Liver (tissue), 9 donors: ENCODE measurements around the gene MAP3K5. TPM values are rescaled to one million over a fixed set of nuclear protein-coding genes. Genes with fewer than 3 reads are reported as not detected.

Experiments
- DNase-seq: peaks from one replicate; pipeline ENCODE4 v3.0.0-alpha.2; 2017; ENCODE audit warnings: low spot score
- H3K27ac ChIP-seq, 2 donors: one replicate each; pipeline ENCODE4 v1.7.0; 2013; ENCODE audit warnings: inconsistent platforms in 2 of 2, low read length in 2 of 2, control low read depth in 1 of 2, low read depth in 1 of 2, mild to moderate bottlenecking in 1 of 2
- H3K27me3 ChIP-seq, 4 donors: one replicate each; pipeline versions ENCODE4 v1.6.1 to v1.7.0; 2013; ENCODE audit warnings: low read length in 3 of 4, inconsistent platforms in 1 of 4, mild to moderate bottlenecking in 1 of 4, moderate library complexity in 1 of 4; ENCODE audit not compliant: control insufficient read depth in 4 of 4, insufficient read depth in 4 of 4
- H3K36me3 ChIP-seq, 4 donors: one replicate each; pipeline versions ENCODE4 v1.6.1 to v1.7.0; 2013; ENCODE audit warnings: low read length in 3 of 4, mild to moderate bottlenecking in 3 of 4, low read depth in 1 of 4, moderate library complexity in 1 of 4; ENCODE audit not compliant: control insufficient read depth in 4 of 4, insufficient read depth in 3 of 4
- H3K4me1 ChIP-seq, 4 donors: one replicate each; pipeline versions ENCODE4 v1.6.1 to v1.7.0; 2013; ENCODE audit warnings: low read length in 3 of 4, mild to moderate bottlenecking in 3 of 4, moderate library complexity in 1 of 4; ENCODE audit not compliant: control insufficient read depth in 4 of 4, insufficient read depth in 4 of 4
- H3K4me3 ChIP-seq, 3 donors: one replicate each; pipeline versions ENCODE4 v1.6.1 to v1.7.0; 2013; ENCODE audit warnings: low read length in 3 of 3, control low read depth in 1 of 3, low read depth in 1 of 3, mild to moderate bottlenecking in 1 of 3
- H3K9ac ChIP-seq, 2 donors: one replicate each; pipeline ENCODE4 v1.7.0; 2013; ENCODE audit warnings: low read length in 2 of 2, mild to moderate bottlenecking in 2 of 2, moderate library complexity in 2 of 2, control low read depth in 1 of 2, low read depth in 1 of 2
- H3K9me3 ChIP-seq, 4 donors: one replicate each; pipeline versions ENCODE4 v1.6.1 to v1.7.0; 2013; ENCODE audit warnings: low read length in 3 of 4; ENCODE audit not compliant: control insufficient read depth in 4 of 4
- EGR1 ChIP-seq, 2 donors: IDR thresholded peaks; 2 replicates each; pipeline ENCODE4 v1.6.1; 2016 to 2018; ENCODE audit warnings: antibody characterized with exemption in 2 of 2, low read depth in 2 of 2
- FOXA1 ChIP-seq: IDR thresholded peaks from 2 replicates; pipeline ENCODE4 v1.6.1; 2016; ENCODE audit warnings: antibody characterized with exemption
- FOXA2 ChIP-seq: IDR thresholded peaks from 2 replicates; pipeline ENCODE4 v1.6.1; 2016; ENCODE audit warnings: antibody characterized with exemption
- GABPA ChIP-seq, 2 donors: IDR thresholded peaks in 1 of 2; conservative IDR thresholded peaks in 1 of 2; 2 replicates each; pipeline ENCODE4 v1.6.1; 2016; ENCODE audit warnings: antibody characterized with exemption in 2 of 2, mild to moderate bottlenecking in 1 of 2, moderate library complexity in 1 of 2
- HNF4A ChIP-seq, 2 donors: conservative IDR thresholded peaks; 2 replicates each; pipeline ENCODE4 v1.6.1; 2016; ENCODE audit warnings: antibody characterized with exemption in 2 of 2, mild to moderate bottlenecking in 2 of 2
- HNF4G ChIP-seq: IDR thresholded peaks from 2 replicates; pipeline ENCODE4 v1.6.1; 2016; ENCODE audit warnings: antibody characterized with exemption
- JUND ChIP-seq, 2 donors: IDR thresholded peaks; 2 replicates each; pipeline ENCODE4 v1.6.1; 2016; ENCODE audit warnings: antibody characterized with exemption in 2 of 2
- NR2F2 ChIP-seq: IDR thresholded peaks from 2 replicates; pipeline ENCODE4 v1.6.1; 2016; ENCODE audit warnings: antibody characterized with exemption
- RAD21 ChIP-seq, 2 donors: IDR thresholded peaks; 2 replicates each; pipeline ENCODE4 v1.6.1; 2016; ENCODE audit warnings: antibody characterized with exemption in 2 of 2, mild to moderate bottlenecking in 2 of 2
- RXRA ChIP-seq, 2 donors: IDR thresholded peaks; 2 replicates each; pipeline ENCODE4 v1.6.1; 2017 to 2018; ENCODE audit warnings: antibody characterized with exemption in 2 of 2, mild to moderate bottlenecking in 1 of 2
- SP1 ChIP-seq: IDR thresholded peaks from 2 replicates; pipeline ENCODE4 v1.6.1; 2018; ENCODE audit warnings: antibody characterized with exemption, mild to moderate bottlenecking
- TAF1 ChIP-seq: conservative IDR thresholded peaks from 2 replicates; pipeline ENCODE4 v1.6.1; 2016; ENCODE audit warnings: antibody characterized with exemption, mild to moderate bottlenecking
- YY1 ChIP-seq: IDR thresholded peaks from 2 replicates; pipeline ENCODE4 v1.6.1; 2016; ENCODE audit warnings: antibody characterized with exemption, mild to moderate bottlenecking
- WGBS: extraction: QIAGEN DNeasy Blood & Tissue Kit; methylation state at CpG from one replicate; pipeline ENCODE4 v1.1.7; 2013; 5-methylcytosine and 5-hydroxymethylcytosine counted together
- polyA plus RNA-seq, 2 donors: library from polyadenylated mRNA; stranded (reverse) in 1 of 2; unstranded in 1 of 2; fragments of 200-250 nt in 1 of 2; fragments of >200 nt in 1 of 2; fragmentation: Nextera tagmentation in 1 of 2; extraction: Ambion mirVana in 1 of 2; gene quantifications; one replicate each; pipeline versions ENCODE4 v1.2.1 to v1.2.3, GENCODE V29; 2013 to 2015
- total RNA-seq, 2 donors: library from RNA; depleted of rRNA; stranded (reverse); fragments of >200 nt; gene quantifications; one replicate each; pipeline ENCODE4 v1.2.3, GENCODE V29; 2014
- TF ChIP-seq, protein P1 (sequence below): IDR thresholded peaks from 2 replicates; pipeline ENCODE4 v1.6.1; 2016; ENCODE audit warnings: antibody characterized with exemption
- TF ChIP-seq, protein P2 (sequence below): IDR thresholded peaks from 2 replicates; pipeline ENCODE4 v1.6.1; 2016; ENCODE audit warnings: antibody characterized with exemption
- TF ChIP-seq, protein P3 (sequence below): IDR thresholded peaks from 2 replicates; pipeline ENCODE4 v1.6.1; 2016; ENCODE audit warnings: antibody characterized with exemption, mild to moderate bottlenecking
- TF ChIP-seq, protein P4 (sequence below): IDR thresholded peaks from 2 replicates; pipeline ENCODE4 v1.6.1; 2016; ENCODE audit warnings: antibody characterized with exemption
- TF ChIP-seq, protein P5 (sequence below): fragments of 150-350 bp; IDR thresholded peaks from 2 replicates; pipeline ENCODE4 v1.5.1; 2017; ENCODE audit warnings: improper control_type of control experiment, low read depth, low read length; ENCODE audit not compliant: missing input control
- donor health status: healthy.
- donor health status: healthy.
- donor health status: healthy.
- donor health status: healthy.
- donor health status: healthy.

MAP3K5 gene
- total and polyA plus RNA-seq, 4 donors, result 2.9 to 18.0 (median 5.5) TPM

GRCh38 chr6:136524339-136524935 is 267.8 kb downstream of the MAP3K5 start:
- Histone ChIP-seq H3K27ac (peak overlapping the region; percentile 33 to 39), H3K9ac (no peak overlapping the region), H3K4me3 (no peak overlapping the region), H3K9me3 (no peaks in the 10 kb centered on the region), H3K27me3 (no peaks in the 10 kb centered on the region), H3K36me3 (no peaks in the 10 kb centered on the region), H3K4me1 (peaks cover 0 to 17% (median 5%) of the 10 kb centered on the region in 4 donors)
- WGBS, result 25% methylated on average over 2 of the region's 2 CpGs
- no peak for DNase-seq
- TF ChIP-seq, protein P1, sequence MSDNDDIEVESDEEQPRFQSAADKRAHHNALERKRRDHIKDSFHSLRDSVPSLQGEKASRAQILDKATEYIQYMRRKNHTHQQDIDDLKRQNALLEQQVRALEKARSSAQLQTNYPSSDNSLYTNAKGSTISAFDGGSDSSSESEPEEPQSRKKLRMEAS, result no peak
- no peak for TF ChIP-seq TAF1
- TF ChIP-seq, protein P2, sequence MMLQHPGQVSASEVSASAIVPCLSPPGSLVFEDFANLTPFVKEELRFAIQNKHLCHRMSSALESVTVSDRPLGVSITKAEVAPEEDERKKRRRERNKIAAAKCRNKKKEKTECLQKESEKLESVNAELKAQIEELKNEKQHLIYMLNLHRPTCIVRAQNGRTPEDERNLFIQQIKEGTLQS, result no peak
- TF ChIP-seq EGR1 (IDR thresholded peaks at IDR 0.05; ENCODE audit: low read depth in 2 of 2), result no peak
- no peak for TF ChIP-seq FOXA1
- TF ChIP-seq HNF4A (conservative IDR thresholded peaks at IDR 0.05), result no peak
- TF ChIP-seq, protein P3, sequence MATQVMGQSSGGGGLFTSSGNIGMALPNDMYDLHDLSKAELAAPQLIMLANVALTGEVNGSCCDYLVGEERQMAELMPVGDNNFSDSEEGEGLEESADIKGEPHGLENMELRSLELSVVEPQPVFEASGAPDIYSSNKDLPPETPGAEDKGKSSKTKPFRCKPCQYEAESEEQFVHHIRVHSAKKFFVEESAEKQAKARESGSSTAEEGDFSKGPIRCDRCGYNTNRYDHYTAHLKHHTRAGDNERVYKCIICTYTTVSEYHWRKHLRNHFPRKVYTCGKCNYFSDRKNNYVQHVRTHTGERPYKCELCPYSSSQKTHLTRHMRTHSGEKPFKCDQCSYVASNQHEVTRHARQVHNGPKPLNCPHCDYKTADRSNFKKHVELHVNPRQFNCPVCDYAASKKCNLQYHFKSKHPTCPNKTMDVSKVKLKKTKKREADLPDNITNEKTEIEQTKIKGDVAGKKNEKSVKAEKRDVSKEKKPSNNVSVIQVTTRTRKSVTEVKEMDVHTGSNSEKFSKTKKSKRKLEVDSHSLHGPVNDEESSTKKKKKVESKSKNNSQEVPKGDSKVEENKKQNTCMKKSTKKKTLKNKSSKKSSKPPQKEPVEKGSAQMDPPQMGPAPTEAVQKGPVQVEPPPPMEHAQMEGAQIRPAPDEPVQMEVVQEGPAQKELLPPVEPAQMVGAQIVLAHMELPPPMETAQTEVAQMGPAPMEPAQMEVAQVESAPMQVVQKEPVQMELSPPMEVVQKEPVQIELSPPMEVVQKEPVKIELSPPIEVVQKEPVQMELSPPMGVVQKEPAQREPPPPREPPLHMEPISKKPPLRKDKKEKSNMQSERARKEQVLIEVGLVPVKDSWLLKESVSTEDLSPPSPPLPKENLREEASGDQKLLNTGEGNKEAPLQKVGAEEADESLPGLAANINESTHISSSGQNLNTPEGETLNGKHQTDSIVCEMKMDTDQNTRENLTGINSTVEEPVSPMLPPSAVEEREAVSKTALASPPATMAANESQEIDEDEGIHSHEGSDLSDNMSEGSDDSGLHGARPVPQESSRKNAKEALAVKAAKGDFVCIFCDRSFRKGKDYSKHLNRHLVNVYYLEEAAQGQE, result no peak
- TF ChIP-seq YY1, result no peak
- TF ChIP-seq FOXA2, result no peak
- TF ChIP-seq GABPA (IDR thresholded peaks at IDR 0.05 in 1 of 2, conservative IDR thresholded peaks at IDR 0.05 in 1 of 2), result no peak
- no peak for TF ChIP-seq NR2F2
- TF ChIP-seq RXRA (IDR thresholded peaks at IDR 0.05), result no peak
- no peak for TF ChIP-seq SP1
- TF ChIP-seq, protein P4, sequence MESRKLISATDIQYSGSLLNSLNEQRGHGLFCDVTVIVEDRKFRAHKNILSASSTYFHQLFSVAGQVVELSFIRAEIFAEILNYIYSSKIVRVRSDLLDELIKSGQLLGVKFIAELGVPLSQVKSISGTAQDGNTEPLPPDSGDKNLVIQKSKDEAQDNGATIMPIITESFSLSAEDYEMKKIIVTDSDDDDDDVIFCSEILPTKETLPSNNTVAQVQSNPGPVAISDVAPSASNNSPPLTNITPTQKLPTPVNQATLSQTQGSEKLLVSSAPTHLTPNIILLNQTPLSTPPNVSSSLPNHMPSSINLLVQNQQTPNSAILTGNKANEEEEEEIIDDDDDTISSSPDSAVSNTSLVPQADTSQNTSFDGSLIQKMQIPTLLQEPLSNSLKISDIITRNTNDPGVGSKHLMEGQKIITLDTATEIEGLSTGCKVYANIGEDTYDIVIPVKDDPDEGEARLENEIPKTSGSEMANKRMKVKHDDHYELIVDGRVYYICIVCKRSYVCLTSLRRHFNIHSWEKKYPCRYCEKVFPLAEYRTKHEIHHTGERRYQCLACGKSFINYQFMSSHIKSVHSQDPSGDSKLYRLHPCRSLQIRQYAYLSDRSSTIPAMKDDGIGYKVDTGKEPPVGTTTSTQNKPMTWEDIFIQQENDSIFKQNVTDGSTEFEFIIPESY, result no peak
- no peak for TF ChIP-seq JUND (IDR thresholded peaks at IDR 0.05)
- no peak for TF ChIP-seq RAD21 (IDR thresholded peaks at IDR 0.05)
- no peak for TF ChIP-seq HNF4G

- Histone ChIP-seq H3K4me3 (no peak overlapping the region), H3K27me3 (no peaks in the 10 kb centered on the region), H3K9me3 (no peaks in the 10 kb centered on the region), H3K4me1 (peaks cover 0 to 12% (median 5%) of the 10 kb centered on the region in 4 donors), H3K36me3 (no peaks in the 10 kb centered on the region), H3K27ac (no peak overlapping the region), H3K9ac (no peak overlapping the region)
- WGBS, result 94% methylated on average over 4 of the region's 4 CpGs
- DNase-seq, result no peak
- TF ChIP-seq YY1 (no peak), TAF1 (no peak), FOXA2 (no peak), GABPA (IDR thresholded peaks at IDR 0.05 in 1 of 2, conservative IDR thresholded peaks at IDR 0.05 in 1 of 2) (no peak), RAD21 (IDR thresholded peaks at IDR 0.05) (no peak), NR2F2 (no peak), HNF4G (no peak), JUND (IDR thresholded peaks at IDR 0.05) (no peak), FOXA1 (no peak), SP1 (no peak), HNF4A (conservative IDR thresholded peaks at IDR 0.05) (no peak), EGR1 (IDR thresholded peaks at IDR 0.05; ENCODE audit: low read depth in 2 of 2) (no peak)
- TF ChIP-seq, protein P5, sequence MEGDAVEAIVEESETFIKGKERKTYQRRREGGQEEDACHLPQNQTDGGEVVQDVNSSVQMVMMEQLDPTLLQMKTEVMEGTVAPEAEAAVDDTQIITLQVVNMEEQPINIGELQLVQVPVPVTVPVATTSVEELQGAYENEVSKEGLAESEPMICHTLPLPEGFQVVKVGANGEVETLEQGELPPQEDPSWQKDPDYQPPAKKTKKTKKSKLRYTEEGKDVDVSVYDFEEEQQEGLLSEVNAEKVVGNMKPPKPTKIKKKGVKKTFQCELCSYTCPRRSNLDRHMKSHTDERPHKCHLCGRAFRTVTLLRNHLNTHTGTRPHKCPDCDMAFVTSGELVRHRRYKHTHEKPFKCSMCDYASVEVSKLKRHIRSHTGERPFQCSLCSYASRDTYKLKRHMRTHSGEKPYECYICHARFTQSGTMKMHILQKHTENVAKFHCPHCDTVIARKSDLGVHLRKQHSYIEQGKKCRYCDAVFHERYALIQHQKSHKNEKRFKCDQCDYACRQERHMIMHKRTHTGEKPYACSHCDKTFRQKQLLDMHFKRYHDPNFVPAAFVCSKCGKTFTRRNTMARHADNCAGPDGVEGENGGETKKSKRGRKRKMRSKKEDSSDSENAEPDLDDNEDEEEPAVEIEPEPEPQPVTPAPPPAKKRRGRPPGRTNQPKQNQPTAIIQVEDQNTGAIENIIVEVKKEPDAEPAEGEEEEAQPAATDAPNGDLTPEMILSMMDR, result no peak
- TF ChIP-seq, protein P1, result no peak
- TF ChIP-seq, protein P3, result no peak
- TF ChIP-seq, protein P2, result no peak
Measured at GRCh38 chr6:136523196-136523595, 269.1 kb downstream of the MAP3K5 start.
